Activated CD4-positive, alpha-beta T cell treated with anti-CD3 and anti-CD28 coated beads, Interleukin-2, amount 50 U/mL, for 24 hours (primary cell): ENCODE measurements around the gene NPR3.
"Not testable (repeated sequence)": the region's sequence is repeated elsewhere in the genome, so short reads cannot be mapped to it uniquely, and the experiment has no call there.

Source experiments
- DNase-seq, 2 donors: peaks; one replicate each; pipeline ENCODE4 v3.0.0-alpha.2; 2020; ENCODE audit warnings: low read depth in 1 of 2, low spot score in 1 of 2

The NPR3 gene

DNA sequence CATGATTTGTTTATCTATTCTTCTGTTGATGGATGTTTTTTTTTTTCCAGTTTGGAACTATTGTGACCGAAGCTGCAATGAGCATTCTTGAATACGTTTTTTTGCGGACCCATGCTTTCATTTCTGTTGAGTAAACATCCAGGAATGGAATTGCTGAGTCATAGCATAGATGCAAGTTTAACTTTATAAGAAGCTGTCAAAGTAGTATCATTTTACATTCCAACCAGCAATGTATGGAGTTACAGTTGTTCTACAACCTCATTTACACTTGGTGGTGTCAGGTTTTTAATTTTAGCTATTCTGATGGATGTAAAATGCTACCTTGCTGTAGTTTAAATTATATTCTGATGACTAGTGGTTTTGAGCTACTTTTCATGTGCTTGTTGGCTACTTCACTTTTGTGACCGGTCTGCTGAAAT, 49.0 kb downstream of the NPR3 start:
- DNase-seq: no peak

DNA sequence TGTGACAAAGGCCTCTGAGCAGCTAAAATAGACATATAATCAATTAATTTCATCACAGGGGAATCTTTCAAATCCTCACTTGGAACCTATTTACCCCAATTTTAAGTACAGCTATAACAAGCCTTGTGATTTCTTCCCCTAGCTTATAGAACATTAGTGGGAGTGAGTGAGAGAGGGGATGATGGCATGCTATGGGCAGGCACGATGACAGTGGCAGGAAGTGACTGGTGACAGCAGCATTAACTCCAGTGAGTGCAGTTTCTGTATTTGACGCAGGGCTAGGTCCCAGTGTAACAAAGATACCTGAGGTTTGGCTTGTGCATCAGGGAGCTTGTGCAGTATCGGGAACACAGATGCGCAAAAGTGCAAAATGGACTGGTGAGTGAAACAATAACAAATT, 54.1 kb downstream of the NPR3 start:
- no peak for DNase-seq

DNA sequence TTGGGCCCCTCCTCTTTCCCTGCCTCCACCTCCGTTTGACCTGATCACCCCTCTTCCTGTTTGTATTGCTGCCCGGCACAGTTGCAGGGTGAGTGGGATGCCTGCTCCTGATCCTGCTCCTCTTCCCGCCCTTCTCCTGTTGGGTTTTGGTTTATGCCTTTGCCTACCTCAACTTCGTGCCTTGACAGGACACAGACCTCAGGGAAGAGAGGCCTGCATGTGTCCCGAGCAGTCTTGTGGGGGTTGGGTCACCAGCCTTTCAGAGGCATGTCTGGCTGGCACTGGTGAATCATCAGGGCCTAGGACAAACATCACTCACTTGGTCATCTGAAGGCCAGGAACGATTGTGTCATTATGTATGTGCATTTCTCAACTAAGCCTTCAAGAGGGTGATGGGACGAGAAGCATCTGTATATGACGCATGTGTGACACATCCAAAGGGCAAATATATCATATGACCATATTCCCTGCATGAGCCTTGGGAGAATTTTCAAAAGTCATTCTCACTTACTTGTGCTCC, 56.9 kb downstream of the NPR3 start:
- no peak for DNase-seq

DNA sequence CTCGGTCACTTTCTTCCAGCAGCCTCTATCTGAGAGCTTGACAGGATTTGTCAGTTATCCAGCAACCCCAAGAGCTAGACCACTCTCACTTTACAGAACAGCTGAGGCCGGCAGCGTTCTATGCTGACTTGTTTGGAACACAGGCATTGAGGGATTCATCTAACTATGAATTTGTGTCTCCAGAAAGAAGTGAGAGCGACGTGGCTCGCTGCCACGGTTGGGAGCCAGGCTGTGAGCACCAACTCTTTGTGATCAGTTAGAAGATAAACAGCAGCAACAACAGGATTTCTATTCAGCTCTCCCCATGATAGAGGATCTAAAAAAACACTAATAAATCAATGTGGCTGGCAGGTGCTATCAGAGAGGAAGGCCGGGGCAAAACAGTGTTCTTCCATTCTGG, 58.6 kb downstream of the NPR3 start:
- DNase-seq: no peak

DNA sequence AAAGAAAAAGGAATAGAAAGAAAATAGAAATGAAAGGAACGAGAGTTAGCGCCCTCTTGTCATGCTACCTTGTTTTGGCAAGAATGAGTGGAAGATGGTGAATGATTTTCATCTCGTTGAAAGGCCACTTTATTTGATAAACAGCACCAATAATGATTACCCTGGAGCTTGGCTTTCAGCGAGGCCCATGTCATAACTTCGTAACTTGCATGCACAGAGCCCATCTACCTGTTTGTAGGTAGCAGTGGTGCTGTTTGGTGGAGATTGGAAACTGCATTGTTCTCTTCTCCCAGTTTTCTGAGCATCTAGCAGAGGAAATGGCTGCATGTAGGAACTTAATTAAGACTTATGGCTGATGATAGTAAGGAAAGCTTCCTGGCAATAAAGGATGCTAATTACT, 59.3 kb downstream of the NPR3 start:
- no peak for DNase-seq

DNA sequence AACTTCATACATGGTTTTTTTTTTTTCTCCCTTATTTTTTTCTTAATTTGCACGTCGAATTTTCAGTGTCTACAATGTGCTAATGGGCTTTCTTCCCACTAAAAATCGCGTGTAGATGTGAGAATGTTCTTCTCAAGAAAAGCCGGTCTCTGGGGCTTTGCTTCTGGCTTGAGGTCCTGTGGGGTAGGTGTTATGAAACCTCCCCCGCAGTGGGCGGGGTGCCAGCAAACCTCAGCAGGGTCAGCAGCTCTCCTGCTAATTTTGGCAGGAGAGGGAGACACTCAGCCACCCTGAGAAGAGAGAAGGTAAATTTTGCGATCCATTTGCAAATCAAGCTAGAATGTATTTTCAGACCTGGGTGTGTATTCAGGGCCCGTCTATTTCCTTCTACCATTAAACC, 59.9 kb downstream of the NPR3 start:
- DNase-seq: no peak

DNA sequence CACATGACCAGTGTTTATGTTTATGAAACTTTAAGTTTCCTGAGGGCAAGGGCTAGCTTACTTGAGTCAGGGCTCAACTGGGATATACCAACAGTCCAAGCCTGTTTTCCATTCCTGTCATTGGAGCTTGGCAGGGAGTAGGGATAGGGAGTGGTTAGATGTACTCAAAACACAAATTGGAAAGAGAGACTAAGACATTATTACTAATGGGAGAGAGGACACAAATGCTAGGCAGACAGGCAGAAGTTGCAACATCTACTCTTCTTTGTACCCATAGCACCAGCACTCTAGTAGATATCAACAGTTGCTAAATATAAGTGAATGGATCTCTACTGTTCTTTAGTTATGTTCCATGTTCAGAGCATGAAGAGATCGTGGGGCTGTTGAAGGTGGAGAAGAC, 62.8 kb downstream of the NPR3 start:
- no peak for DNase-seq

DNA sequence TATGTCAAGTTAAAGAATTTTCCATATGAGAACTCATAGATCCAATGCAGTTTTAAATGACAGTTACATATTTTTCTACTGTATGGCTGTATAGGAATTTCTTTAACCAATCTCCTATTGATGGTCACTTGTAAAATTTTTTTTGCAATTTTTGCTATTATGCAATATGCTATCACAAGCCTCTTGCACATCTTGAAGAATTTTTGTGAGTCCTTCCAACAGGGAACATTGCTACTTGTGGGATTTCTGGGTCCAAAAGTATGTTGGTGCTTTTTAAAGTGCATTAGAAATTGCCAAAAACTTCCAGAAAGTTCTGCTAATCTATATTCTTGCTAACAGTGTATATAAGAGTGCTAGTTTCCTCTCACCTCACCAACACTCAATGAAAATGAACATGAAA, 65.1 kb downstream of the NPR3 start:
- DNase-seq: no peak

DNA sequence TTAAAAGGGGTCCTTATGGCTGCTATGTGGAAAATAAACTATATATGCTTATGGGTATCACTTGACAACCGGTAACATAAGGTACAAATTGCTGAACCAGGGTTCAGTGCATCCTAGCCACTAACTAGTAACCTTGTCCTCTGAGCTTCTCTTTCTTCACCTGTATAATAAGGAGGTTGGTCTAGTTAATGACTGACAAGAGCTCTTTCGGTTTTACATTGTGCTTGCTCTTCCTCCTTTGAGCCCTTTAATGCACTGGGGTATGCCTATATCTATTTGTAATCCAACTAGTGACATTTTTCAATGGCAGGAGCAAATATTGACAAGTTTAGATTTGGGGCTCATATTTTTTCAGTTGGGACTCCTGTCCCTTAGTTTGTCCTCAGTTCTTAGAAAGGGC, 66.1 kb downstream of the NPR3 start:
- DNase-seq: no peak

DNA sequence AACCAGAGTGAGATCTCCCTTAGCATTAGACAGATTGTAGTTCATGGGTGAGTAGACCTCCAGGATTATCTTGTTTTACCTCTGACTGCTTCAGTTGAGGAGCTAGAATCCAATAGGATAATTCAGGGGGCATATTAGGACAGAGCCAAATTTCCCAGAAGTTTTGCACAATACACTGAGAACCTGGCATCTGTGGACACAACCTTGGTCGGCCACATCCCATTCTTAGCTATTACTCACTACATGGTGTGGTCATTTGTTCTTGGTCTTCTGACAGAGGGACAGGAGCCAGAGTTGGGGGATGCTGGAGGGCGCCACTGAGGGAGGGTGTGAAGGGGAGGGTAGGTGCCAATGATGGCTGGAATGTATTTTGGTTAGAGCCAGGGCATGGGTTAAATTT, 66.6 kb downstream of the NPR3 start:
- no peak for DNase-seq

DNA sequence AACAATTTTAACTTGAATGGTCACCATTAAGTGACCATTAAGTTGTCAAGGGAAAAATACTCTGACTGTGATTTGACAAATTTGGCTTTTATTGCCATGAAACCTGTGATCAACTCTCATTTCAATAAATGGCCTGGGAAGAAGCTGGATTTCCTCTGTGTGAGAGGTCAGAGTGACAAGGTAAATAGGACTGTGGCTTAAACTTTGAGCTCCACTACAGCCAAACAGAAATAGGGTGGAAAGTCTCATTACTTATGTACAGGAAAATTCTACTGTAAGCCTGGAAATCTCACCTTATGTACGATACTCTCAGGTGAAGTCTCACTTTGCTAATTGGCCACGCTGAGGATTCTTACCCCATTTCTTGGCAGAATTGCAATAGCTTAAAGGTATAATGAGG, 67.3 kb downstream of the NPR3 start:
- no peak for DNase-seq

DNA sequence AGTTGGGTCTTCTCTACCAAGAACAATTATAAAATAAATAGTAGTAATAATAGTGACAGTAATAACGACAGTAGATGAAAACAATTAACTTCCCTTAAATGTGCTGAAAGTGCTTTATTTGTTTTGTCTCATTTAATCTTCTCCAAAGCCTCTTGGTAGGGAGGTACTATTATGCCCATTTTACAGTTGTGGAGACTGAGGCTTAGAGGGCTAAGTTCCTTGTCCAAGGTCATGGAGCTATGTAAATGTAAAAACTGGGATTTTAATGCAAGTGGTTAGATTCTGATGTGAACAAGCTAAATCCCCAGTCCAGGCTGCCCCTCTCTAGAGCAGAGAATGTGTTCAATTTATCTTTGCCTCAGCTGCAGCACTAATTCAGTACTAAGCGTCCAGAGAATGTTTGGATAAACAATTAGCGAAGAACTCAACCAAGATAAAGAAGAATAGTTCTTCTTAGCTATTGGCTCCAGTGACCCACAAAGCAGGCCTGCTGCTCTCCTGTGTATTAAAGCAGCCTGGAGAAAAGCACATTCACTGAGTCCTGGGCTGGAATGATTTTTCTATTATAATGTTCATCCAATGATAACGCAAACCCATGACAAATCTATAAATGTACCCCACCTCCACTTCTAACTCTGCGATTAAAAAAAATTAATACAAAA, 68.8 kb downstream of the NPR3 start:
- no peak for DNase-seq

DNA sequence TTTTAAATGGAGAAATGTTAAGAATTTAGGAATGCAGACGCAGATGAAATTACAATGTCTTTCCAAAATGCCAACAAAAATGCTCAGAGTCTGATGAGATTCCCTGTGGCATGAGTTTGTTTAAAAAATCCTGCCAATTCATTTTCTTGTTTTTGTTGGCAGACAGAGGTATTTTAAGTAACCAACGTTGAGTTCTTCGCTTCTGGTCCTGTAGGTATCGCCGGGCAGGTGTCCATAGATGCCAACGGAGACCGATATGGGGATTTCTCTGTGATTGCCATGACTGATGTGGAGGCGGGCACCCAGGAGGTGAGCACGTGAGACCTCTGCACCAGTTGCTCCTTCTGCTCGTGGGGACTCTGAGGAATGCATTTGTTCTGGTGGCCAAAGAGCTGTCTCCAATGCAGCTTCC, 69.4 kb downstream of the NPR3 start:
- no peak for DNase-seq

DNA sequence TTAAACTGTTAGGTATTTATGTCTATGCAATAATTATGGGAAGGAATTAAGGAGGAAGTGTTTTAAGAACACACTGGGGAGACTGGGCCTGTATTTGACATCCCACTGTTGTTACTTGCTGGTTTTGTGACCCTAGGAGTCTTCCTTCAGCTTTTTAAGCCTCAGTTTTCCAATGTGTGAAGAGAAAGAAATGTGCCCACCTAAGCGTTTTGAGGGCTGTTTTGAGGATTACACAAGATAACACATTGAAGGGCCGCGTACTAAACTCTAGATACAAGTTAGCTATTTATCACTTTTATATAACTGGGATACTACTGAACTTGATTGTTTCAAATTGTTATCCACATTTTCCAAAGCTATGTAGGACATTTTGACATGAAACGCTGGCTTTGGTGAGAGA, 72.5 kb downstream of the NPR3 start:
- DNase-seq: no peak

DNA sequence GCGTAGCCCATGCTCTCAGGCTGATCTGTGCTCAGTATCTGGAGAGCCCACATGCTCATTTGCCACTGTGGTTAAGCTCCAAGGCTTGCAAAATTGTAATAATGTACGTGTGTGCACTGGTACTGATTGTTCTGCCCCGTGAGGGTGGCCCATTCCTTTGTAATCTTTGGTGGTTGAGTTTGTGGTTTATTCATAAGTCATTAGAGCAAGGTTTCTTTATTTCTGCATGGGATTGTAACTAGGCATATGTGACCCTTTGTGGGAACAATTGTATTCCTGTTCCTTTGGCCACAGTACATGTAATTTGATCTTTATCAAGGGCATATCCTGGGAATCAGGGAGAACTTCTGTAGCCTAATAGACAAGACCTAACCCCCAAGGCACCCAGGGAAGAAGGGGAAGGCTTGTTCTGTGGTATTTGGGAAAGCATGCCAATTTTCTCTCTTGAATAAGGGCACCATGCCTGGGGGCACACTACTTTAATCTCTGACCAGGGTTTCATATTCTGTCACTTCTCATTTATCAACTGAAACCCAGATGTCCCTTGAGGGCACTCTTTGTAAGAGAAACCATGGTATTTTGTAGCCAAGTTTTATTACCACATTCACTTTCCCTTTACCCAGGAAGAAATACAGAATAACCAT, 74.6 kb downstream of the NPR3 start:
- DNase-seq: no peak

DNA sequence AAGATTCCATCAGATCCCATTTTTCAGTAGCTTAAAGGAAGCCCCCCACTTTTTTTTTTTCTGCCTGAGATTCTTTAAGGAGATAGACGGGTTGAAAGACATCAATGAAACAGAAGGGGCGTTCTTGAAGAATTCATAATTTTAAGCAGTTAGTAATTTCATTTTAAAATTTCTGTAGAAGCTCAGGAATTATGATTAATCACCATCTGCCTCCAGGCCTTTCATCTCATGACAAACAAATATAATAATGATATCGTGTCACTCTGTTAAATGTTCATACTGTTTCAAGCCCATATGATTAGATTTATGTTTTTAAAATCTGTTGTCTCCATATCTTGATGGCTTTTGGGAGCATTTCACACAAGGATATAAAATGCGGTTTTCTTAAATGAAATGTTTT, 75.2 kb downstream of the NPR3 start:
- no peak for DNase-seq

DNA sequence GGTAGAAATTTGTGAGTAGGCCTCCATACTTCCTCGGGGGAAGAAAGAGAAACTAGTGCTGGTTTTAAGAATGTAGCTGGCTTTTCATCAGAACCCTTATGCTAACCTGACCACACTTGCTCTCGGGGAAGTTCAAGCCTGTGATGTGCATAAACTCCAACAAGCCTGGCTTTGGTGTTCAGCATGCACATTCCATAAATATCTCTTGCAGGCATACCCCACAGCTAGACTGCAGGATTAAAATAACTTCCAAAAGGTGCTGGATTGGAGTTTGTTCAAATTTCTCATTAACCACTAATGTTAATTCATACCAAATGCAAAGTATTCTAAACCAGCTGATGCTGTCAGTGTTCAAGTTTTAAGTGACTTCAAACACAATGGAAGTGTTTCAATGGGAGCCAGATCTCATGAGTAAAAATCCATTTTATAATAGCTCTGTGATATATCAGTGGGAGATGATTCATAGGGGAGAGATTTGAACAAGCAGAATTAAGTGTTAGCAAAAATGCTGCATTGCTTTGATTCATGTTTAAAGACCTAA, 79.4 kb downstream of the NPR3 start:
- DNase-seq: no peak

DNA sequence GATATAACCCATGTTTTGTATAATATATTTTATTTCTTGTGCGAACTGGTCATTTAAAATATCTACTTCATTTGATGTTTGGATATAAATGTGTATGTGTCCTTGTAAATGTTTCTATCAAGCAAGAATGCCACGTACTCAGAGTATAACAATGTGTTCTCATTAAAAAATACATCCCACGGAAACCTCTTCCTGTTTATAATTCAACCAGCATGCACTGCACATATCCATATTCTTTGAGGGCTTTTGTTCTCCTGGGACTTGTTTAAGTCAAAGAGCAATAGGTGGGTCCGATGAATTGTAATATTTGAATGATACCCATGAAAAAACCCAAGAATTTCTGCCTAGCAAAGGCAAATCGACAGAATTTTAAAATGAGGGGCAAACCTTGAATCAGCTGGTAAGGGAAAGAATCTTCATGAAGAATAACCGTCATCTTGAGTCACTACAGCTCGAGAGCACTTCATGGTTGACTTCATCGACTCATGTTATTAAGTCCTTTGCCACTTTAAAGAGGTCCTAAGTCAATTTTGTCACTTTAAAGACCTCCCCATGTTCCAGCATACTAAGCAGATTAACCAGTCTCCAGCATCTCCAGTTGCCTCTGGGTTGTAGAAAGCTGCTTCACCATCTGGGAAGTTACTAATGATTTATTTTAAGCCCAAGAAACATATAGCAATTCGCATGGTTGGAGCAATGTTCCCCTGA, 80.6 kb downstream of the NPR3 start:
- no peak for DNase-seq

DNA sequence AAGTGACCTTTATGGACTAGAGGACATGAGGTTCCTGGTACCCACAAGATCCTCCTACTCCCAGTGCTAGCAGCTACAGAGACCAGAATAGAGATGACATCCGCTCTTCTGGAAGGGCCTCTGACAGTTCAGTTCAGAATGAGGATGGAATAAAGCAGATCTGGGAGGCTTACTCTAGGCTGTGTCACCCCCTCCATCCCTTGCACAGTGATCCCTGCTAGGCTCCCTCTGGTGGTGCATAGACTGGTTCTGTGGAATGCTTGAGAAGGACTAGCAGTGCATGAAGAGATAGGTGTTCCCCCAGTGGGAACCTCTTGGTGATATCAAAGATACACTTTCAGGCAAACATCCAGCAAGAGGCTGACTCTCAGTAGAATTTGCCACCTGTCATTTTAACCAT, 83.0 kb downstream of the NPR3 start:
- no peak for DNase-seq

DNA sequence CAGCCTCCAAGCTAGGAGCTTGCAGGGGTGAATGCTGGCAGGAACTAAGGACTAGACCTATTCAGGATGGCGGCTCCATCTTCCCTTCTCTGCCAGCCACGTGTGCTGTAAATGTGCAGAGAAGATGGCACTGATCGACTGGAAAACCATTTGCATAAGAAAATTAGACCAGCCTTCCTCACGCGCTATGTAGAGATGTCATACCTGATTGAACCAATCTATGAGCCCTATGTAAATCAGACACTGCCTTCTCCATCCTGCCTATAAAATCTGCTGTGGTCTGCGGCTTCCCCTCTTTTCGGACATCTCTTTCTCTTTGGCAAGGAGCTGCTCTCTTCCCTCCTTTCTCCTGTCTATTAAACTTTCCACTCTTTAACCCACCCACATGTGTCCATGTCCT, 91.6 kb downstream of the NPR3 start:
- no peak for DNase-seq

DNA sequence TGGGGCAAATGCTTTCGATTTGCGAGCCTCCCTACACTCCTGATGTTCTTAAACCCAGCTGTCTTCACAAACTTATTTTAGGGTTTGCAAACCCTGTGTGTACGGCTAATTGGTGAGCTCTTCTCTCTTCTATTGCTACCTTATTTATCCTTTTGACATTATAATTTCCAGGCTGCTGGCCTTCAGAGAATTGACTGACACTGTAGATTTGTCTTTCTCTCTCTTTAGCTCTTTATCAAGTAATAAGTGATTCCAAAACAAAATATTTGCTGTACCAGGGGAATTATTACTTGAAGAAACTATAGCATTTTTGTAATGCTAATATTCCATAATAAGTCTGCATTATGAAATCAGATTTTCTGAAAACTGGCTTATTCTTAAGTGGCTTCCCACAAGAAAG, 92.5 kb downstream of the NPR3 start:
- DNase-seq: no peak

DNA sequence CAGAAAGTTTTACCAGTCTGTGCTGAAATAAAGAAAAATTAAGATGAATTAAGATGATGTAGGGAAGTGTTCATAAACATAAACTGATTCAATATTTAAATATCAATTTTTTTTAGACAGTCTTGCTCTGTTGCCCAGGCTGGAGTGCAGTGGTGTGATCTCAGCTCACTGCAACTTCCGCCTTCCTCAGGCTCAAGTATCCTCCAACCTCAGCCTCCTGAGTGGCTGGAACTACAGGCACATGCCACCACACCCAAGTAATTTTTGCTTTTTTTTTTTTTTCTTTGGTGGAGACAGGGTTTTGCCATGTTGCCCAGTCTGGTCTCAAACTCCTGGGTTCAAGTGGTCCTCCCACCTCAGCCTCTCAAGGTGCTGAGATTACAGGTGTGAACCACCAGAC, 94.3 kb downstream of the NPR3 start:
- DNase-seq: not testable (repeated sequence)
